ENCODE results near the gene SYP. TPM values are rescaled to one million over a fixed set of nuclear protein-coding genes. Genes with fewer than 3 reads are reported as not detected.
A peak's percentile ranks its signal among the peaks of the same experiment; 100 is the strongest.

SYP gene
- total RNA-seq, 1 experiment from 2014 or later: 0.44 TPM

DNA sequence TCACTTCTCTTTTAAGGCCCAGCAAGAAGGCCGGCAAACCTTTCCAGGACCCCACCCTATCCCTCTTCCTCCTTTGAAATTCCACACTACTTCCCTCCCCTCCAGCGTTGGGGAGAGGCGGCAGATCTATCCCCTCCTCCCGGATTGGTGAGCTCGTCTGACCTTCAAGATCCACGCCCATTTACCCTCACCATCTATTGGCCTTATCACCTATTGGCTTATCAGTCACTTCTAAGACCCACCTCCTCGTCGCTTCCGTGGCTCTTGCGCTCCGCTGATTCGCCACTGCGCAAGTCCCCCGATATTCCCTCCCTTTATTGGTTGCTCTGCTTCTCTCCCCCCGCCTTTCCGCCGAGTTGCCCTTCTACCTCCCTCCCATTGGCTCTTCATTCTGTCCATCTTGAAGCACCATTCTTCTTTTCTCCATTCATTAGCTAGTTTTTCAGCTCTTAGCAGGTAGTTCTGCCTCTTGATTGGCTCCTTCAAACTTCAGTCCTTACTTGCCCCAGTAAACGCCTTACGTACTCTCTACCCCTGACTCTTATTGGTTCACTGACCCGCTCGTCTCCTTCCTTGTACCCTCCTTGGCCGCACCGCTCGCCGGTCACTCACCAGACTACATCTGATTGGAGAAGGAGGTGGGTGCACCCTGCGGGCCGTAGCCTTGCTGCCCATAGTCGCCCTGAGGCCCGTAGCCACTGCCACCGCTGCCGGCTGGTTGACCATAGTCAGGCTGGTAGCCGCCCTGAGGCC, 9.0 kb downstream of the SYP start:
- DNase-seq: peak; percentile 79 to 95
- intact Hi-C loops (cut with micrococcal nuclease; ENCODE audit: unreplicated experiment): loop anchor here (2.0 kb wide), 1 partner anchor 78 kb away; the partner anchor contains the start of gene PPP1R3F
- 0 out of 2 replicates have a peak overlapping the region, but pooled peaks have one; percentile 48 for H2AFZ ChIP-seq
- ChIA-PET POLR2A (ENCODE audit: unreplicated experiment) (interaction anchor here (0.5 to 1.4 kb wide), 10 partner anchors 10 to 913 kb away, joined by 3 to 14 read pairs (median 6); partner anchors contain the start of genes CCDC22 and PPP1R3F), CTCF (interaction anchor here (1.0 kb wide), 1 partner anchor 35 kb away, joined by 3 read pairs; no protein-coding TSS in a partner anchor)
- no peaks in the 10 kb centered on the region for H3K4me1 ChIP-seq (replicated peaks; ENCODE audit: insufficient read depth)
- H3K9me2 ChIP-seq (ENCODE audit: insufficient read depth): no peaks in the 10 kb centered on the region
- no peaks in the 10 kb centered on the region for H3K27me3 ChIP-seq (ENCODE audit: insufficient read depth, low read depth)
- no peak for TF ChIP-seq EZH2 (IDR thresholded peaks at IDR 0.05; ENCODE audit: low read depth)
- TF ChIP-seq, protein P1, sequence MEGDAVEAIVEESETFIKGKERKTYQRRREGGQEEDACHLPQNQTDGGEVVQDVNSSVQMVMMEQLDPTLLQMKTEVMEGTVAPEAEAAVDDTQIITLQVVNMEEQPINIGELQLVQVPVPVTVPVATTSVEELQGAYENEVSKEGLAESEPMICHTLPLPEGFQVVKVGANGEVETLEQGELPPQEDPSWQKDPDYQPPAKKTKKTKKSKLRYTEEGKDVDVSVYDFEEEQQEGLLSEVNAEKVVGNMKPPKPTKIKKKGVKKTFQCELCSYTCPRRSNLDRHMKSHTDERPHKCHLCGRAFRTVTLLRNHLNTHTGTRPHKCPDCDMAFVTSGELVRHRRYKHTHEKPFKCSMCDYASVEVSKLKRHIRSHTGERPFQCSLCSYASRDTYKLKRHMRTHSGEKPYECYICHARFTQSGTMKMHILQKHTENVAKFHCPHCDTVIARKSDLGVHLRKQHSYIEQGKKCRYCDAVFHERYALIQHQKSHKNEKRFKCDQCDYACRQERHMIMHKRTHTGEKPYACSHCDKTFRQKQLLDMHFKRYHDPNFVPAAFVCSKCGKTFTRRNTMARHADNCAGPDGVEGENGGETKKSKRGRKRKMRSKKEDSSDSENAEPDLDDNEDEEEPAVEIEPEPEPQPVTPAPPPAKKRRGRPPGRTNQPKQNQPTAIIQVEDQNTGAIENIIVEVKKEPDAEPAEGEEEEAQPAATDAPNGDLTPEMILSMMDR (conservative IDR thresholded peaks at IDR 0.05): no peak
- no TSS peak for BruUV-seq (replicated peaks)
- peak overlapping the region; percentile 60; the same call in 1 of the 2 replicates for H3K27ac ChIP-seq
- H3K9me3 ChIP-seq (ENCODE audit: insufficient read depth, low read depth): no peaks in the 10 kb centered on the region
- peak overlapping the region; percentile 57; the same call in 1 of the 2 replicates for H3K4me3 ChIP-seq
- no peaks in the 10 kb centered on the region for H3F3A ChIP-seq (ENCODE audit: insufficient read depth, low read depth)
- no peaks in the 10 kb centered on the region for H3K36me3 ChIP-seq (ENCODE audit: low read depth)
- peak overlapping the region; percentile 54; the same call in 1 of the 2 replicates for H3K4me2 ChIP-seq
- H4K20me1 ChIP-seq (ENCODE audit: insufficient read depth): no peaks in the 10 kb centered on the region
- no peaks in the 10 kb centered on the region for H3K79me2 ChIP-seq (ENCODE audit: low read depth)

DNA sequence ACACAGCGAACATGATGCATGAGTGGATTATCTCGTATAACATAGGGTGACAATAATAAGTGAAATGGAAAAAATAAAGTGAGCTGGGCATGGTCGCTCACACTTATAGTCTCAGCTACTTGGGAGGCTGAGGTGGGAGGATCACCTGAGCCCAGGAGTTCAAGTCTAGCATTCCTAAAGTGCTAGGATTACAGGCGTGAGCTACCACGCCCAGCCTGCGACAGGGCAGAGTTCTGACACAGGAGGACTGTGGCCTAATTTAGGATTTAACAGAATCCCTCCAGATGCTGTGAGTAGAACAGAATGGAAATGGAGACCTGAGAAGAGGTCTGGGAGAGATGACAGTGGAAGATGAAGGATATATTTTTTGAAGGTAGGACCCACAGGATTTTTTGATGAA, 10.4 kb downstream of the SYP start:
- Histone ChIP-seq H3K36me3 (ENCODE audit: low read depth) (no peaks in the 10 kb centered on the region), H3K27ac (no peak overlapping the region), H3K4me1 (replicated peaks; ENCODE audit: insufficient read depth) (no peaks in the 10 kb centered on the region), H4K20me1 (ENCODE audit: insufficient read depth) (no peaks in the 10 kb centered on the region), H3K9me2 (ENCODE audit: insufficient read depth) (no peaks in the 10 kb centered on the region), H3K27me3 (ENCODE audit: insufficient read depth, low read depth) (no peaks in the 10 kb centered on the region), H3K9me3 (ENCODE audit: insufficient read depth, low read depth) (no peaks in the 10 kb centered on the region), H2AFZ (no peak overlapping the region), H3K4me2 (peak overlapping the region; percentile 38), H3K79me2 (ENCODE audit: low read depth) (0 out of 2 replicates have a peak, but pooled peaks cover 6% of the 10 kb centered on the region), H3K4me3 (peak overlapping the region; percentile 49; the same call in 1 of the 2 replicates), H3F3A (ENCODE audit: insufficient read depth, low read depth) (no peaks in the 10 kb centered on the region)
- intact Hi-C loops (cut with micrococcal nuclease; ENCODE audit: unreplicated experiment): loop anchor here (2.0 to 10.0 kb wide), 2 partner anchors 79 to 145 kb away; partner anchors contain the start of genes PPP1R3F and TFE3
- no TSS peak for BruUV-seq (replicated peaks)
- no peak for TF ChIP-seq EZH2 (IDR thresholded peaks at IDR 0.05; ENCODE audit: low read depth)
- POLR2A ChIA-PET (ENCODE audit: unreplicated experiment): interaction anchor here (0.7 to 0.9 kb wide), 2 partner anchors 22 to 79 kb away, joined by 5 to 12 read pairs; no protein-coding TSS in a partner anchor
- no peak for DNase-seq
- CTCF ChIA-PET: interaction anchor here (0.5 kb wide), 1 partner anchor 93 kb away, joined by 4 read pairs; no protein-coding TSS in a partner anchor

DNA sequence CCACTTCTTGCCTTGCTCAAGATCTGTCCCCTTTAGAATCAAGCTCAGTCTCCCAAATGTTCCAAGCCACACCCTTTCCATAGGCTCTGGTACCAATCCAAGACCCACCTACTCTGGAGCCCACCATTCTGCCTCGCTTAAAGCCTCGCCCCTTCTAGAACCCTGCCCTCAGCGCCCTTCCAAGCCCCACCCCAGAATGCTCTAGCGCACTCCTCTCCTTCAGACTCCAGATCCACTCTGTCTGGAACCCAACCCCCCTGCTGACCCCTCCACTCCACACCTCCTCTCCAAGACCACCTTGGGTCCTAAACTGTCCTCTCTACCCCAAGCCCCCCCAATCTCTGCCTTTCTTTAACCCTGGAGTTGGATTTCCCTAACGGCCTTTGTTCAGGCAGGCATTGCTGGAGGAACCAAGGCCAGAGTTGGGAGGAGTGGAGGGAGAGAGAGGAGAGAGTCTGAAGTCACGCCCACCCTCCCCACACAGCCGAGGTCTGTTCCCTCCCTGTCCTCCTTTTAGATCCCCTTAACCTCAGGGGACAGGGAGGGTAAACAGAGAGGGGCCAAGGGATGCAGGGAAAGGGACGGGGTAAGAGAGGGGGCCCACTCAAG, 11.4 kb downstream of the SYP start:
- Histone ChIP-seq H4K20me1 (ENCODE audit: insufficient read depth) (no peaks in the 10 kb centered on the region), H3K4me1 (replicated peaks; ENCODE audit: insufficient read depth) (no peaks in the 10 kb centered on the region), H3K4me3 (no peak overlapping the region), H3F3A (ENCODE audit: insufficient read depth, low read depth) (no peaks in the 10 kb centered on the region), H3K36me3 (ENCODE audit: low read depth) (no peaks in the 10 kb centered on the region), H3K27me3 (ENCODE audit: insufficient read depth, low read depth) (no peaks in the 10 kb centered on the region), H3K4me2 (no peak overlapping the region), H3K79me2 (ENCODE audit: low read depth) (0 out of 2 replicates have a peak, but pooled peaks cover 6% of the 10 kb centered on the region), H3K9me3 (ENCODE audit: insufficient read depth, low read depth) (no peaks in the 10 kb centered on the region), H3K9me2 (ENCODE audit: insufficient read depth) (no peaks in the 10 kb centered on the region), H3K27ac (no peak overlapping the region), H2AFZ (no peak overlapping the region)
- ChIA-PET POLR2A (ENCODE audit: unreplicated experiment) (interaction anchor here (0.6 kb wide), 1 partner anchor 43 kb away, joined by 3 read pairs; no protein-coding TSS in a partner anchor), CTCF (no interaction called here)
- intact Hi-C loops (cut with micrococcal nuclease; ENCODE audit: unreplicated experiment): loop anchor here (10.0 kb wide), 1 partner anchor 144 kb away; the partner anchor contains the start of gene TFE3
- BruUV-seq (replicated peaks): no TSS peak
- DNase-seq: no peak
- no peak for TF ChIP-seq EZH2 (IDR thresholded peaks at IDR 0.05; ENCODE audit: low read depth)
- TF ChIP-seq, protein P1 (conservative IDR thresholded peaks at IDR 0.05): no peak
